GM18868 (cell line): ENCODE measurements around the gene AGPAT4.
"Not testable (repeated sequence)": the region's sequence is repeated elsewhere in the genome, so short reads cannot be mapped to it uniquely, and the experiment has no call there.

Experiments
- ATAC-seq: cut with Tn5 transposase; IDR thresholded peaks from one replicate; pipeline ENCODE4 v1.9.1; 2021; ENCODE audit warnings: mild to moderate bottlenecking, moderate library complexity; ENCODE audit not compliant: unreplicated experiment

Gene AGPAT4

GRCh38 chr6:161273752-161274487, at the start of gene AGPAT4:
TSS of gene AGPAT4 (minus strand) at chr6:161274061. CDS start at chr6:161232213, 41,848 bp downstream.
- ATAC-seq = peak; percentile 98

GRCh38 chr6:161319231-161319630, 45.4 kb upstream of the AGPAT4 start:
- ATAC-seq = no peak

GRCh38 chr6:161318456-161318855, 44.6 kb upstream of the AGPAT4 start:
- ATAC-seq = no peak

DNA sequence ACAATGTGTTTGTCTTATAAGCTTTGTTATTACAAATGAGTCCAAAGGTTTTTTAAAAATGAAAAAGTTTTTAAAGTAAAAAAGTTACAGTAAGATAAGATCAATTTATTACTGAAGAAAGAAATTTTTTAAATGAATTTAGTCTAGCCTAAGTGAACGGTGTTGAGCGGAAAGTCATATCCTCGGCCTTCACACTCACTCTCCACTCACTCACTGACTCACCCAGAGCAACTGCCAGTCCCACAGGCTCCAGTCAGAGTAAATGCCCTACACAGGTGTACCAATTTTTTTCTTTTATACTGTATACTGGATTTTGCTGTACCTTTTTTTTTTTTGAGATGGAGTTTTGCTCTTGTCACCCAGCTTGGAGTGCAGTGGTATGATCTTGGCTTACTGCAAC, 42.7 kb upstream of the AGPAT4 start:
- no peak for ATAC-seq

GRCh38 chr6:161315246-161315917, 41.5 kb upstream of the AGPAT4 start:
- ATAC-seq = not testable (repeated sequence)

- not testable (repeated sequence) for ATAC-seq
These were observed 40.8 kb upstream of the AGPAT4 start for GRCh38 chr6:161314541-161315245.

DNA sequence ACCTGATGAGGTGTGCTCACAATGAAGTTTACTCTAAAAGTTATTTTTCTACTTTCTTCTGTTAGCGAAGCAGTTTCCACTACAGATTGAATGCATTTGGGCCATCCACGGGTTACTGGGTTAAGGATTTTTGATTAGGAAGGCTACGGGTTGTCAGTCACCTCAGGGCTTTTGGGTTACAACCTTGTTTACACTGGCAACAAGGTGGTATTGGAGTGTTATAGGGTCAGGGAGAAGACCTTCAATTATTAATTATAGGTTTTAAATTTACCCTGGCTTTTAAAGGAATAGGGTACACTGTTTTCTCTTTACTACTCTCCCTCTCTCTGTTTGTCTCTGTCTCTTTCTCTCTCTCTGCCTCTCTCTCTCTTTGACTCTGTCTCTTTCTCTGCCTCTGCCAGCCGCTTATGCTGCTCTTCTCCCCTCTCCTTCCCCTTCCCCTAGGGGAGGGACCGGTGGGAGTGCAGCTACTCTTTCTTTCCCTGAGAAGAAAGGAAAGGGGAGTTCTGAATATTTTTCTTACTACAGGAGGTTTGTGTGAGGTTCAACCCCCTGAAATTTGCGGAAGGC, 40.2 kb upstream of the AGPAT4 start:
- no peak for ATAC-seq

DNA sequence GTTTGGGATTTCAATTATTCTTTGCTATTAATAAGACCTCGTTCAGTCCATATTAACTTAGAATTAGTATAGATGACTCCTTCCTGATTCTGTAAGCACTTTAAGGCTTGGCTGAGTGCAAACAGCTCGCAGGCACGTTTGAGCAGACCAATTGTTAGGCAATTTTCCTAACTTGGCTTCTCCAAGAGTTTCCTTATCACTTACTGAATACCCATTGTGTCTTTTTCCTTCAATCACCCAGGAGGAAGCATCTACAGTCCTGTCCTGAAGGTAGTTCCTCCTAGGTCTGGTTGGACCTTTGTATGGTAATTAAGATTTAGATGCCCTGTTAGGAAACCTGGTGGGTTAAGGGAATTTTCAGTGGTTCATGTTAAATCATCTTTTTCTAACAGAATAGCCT, 39.6 kb upstream of the AGPAT4 start:
- not testable (repeated sequence) for ATAC-seq

- not testable (repeated sequence) for ATAC-seq
These were observed 35.9 kb upstream of the AGPAT4 start for GRCh38 chr6:161309774-161310173.

- ATAC-seq = no peak
These were observed 34.3 kb upstream of the AGPAT4 start for GRCh38 chr6:161308075-161308655.

DNA sequence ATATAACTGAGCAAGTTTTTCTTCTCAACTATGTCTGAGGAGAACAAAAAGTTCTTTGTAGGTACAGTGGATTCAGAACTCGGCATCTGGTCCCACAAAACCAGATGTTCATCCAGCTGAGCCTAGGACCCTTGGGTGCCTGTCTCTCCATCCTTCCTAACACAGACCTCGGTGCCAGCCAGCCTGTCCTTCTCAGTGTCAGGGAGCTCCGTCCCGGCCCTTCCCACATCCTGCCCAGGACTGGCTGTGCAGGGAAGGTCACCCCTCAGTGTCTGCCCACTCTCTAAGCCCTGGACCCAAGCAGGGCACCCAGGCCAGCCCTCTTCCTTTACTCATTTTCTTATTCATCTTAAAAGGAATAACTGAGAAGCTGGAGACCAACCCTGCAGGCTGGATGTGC, 32.0 kb upstream of the AGPAT4 start:
- ATAC-seq = no peak

GRCh38 chr6:161303628-161304340, 29.9 kb upstream of the AGPAT4 start:
- no peak for ATAC-seq

DNA sequence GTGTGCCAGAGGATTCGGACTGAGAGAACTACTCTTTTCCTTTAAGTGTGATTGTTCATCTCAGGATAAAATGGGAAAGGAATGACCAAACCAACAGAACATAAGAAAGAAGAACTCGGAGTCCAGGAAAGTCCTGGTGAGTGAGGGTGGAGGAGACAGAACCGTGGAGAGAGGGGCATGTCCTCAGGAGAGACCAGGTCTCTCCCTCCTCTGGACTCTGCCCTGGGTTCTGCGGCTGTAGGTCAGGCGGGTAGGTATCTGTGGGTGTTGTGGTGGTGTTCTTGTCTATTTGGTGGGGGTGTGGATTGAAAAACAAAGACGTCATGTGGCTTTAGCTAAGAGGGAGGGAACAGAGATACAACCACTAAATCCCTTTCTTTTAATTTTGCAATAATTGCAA, 29.1 kb upstream of the AGPAT4 start:
- no peak for ATAC-seq

DNA sequence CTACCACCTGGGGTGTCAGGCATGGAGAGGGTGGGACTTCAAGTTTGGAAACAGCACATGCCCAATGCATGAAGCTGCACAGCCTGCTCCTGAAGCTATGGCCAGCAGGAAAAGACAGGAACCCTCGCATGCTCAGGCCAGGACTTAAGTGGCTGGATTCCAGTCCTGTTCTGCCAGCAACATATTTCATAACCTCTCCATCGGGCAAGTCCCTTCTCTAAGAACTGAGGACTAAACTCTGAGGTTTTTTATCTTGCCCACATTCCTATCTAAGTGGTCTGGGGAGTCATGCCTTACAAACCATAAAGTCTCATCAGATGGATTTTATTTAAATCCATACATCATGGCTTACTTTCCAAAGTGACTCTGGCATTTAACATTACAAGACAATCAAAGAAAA, 27.5 kb upstream of the AGPAT4 start:
- ATAC-seq = no peak

DNA sequence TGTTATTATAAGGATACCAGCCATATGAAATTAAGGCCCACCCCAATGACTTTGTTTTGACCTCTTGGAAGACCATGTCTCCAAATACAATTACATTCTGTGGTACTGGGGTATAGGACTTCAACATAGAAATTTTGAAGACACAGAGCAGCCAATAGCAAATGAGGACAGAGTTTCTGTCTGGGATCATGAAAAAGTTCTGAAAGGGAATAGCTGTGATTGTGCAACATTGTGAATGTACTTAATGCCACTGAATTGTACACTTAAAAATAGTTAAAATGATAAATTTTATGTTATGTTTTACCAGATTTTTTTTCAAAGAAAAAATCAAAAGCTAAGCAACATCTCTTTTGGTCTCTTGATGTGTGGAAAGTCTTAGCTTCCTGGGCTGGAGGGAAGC, 27.0 kb upstream of the AGPAT4 start:
- ATAC-seq = no peak

- ATAC-seq = no peak
These were observed 25.9 kb upstream of the AGPAT4 start for GRCh38 chr6:161299726-161300125.

DNA sequence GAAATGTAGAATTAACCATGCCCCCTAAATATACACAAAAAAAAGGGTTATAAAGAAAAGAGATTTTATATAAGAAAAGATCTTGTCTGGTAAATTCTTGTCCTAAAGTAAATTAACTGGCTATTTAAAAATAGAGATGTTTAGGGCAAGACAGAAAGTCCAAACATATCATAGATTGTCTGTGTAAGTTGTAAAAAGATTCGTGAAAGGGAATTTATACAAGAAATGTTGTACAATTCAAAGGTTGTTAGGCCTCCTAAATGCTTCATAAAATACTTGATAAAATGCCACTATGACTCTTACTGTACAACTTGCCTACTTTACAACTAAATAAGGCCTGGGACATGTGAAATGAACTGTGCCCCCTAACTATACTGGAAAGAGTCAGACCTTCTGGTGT, 21.9 kb upstream of the AGPAT4 start:
- ATAC-seq = no peak

DNA sequence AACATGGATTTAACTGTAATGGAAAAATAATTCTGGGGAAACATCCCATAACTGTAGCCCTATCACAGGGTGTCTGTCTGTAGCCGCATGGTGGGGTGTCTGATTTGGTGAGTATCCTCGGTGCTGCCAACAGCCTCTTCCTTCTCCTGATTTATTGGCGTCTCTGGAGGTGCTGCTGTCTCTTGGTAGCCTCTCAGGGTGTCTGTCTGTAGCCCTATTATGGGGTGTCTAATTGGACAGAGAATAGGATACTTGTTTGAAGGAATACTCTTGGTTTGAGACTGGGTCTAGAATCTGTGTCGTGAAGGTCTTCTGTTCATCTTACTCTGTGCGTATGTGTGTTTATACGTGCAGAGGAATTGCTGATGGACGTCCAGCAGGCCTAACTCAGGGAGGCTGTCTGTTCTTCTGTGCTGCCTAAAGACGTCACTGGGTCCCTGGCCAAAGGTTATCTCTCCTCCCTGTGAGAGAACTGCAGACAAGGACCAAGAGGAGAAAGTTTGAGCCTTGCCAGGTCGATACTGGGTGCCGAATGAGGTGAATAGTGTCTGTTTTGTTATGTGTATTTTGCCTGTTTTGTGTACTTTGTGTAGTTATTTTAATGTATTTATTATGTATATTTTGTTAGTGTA, 18.9 kb upstream of the AGPAT4 start:
- no peak for ATAC-seq

GRCh38 chr6:161292145-161292544, 18.3 kb upstream of the AGPAT4 start:
- ATAC-seq = no peak

- no peak for ATAC-seq
These were observed 16.9 kb upstream of the AGPAT4 start for GRCh38 chr6:161290751-161291150.
